ENCODE measurements around the gene FOXK1.

Gene FOXK1

DNA sequence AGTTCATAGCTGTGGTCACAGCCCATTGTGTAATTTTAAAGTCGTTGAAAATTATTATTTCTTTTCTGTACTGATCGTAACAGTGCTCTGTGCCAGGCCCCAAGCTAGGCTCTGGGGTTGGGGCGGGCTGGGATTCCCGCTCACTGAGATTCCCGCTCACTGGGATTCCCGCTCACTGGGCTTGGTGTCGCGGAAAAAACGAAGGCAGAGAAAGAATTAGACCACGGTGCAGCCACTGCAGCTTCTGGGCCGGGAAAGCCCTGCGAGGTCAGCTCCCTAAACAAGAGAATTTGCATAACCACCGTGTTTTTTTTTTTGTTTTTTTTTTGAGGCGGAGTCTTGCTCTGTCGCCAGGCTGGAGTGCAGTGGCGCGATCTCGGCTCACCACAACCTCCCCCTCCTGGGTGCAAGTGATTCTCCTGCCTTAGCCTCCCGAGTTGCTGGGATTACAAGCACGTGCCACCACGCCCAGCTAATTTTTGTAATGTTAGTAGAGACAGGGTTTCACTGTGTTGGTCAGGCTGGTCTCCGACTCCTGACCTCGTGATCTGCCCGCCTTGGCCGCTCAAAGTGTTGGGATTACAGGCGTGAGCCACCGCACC lies 31.2 kb downstream of the FOXK1 start:
- Histone ChIP-seq H4K20me1 (ENCODE audit: insufficient read depth) (no peaks in the 10 kb centered on the region), H3K27ac (no peak overlapping the region), H3K4me3 (IDR thresholded peaks at IDR 0.05; ENCODE audit: insufficient read depth, low read depth, low read length) (no peak overlapping the region), H3K4me2 (no peak overlapping the region), H3K79me2 (ENCODE audit: insufficient read depth, low read depth) (peaks cover 97% of the 10 kb centered on the region), H3K27me3 (ENCODE audit: insufficient read depth, low read depth) (no peaks in the 10 kb centered on the region), H3K4me1 (ENCODE audit: low read depth, poor library complexity, severe bottlenecking) (no peaks in the 10 kb centered on the region), H3K9ac (no peak overlapping the region), H2AFZ (ENCODE audit: low read depth) (no peak overlapping the region), H3K36me3 (ENCODE audit: insufficient read depth) (peaks cover 4% of the 10 kb centered on the region; the same call in 1 of the 2 replicates)
- TF ChIP-seq, protein P1, sequence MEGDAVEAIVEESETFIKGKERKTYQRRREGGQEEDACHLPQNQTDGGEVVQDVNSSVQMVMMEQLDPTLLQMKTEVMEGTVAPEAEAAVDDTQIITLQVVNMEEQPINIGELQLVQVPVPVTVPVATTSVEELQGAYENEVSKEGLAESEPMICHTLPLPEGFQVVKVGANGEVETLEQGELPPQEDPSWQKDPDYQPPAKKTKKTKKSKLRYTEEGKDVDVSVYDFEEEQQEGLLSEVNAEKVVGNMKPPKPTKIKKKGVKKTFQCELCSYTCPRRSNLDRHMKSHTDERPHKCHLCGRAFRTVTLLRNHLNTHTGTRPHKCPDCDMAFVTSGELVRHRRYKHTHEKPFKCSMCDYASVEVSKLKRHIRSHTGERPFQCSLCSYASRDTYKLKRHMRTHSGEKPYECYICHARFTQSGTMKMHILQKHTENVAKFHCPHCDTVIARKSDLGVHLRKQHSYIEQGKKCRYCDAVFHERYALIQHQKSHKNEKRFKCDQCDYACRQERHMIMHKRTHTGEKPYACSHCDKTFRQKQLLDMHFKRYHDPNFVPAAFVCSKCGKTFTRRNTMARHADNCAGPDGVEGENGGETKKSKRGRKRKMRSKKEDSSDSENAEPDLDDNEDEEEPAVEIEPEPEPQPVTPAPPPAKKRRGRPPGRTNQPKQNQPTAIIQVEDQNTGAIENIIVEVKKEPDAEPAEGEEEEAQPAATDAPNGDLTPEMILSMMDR (conservative IDR thresholded peaks at IDR 0.05; ENCODE audit: low read depth, low read length), result no peak

DNA sequence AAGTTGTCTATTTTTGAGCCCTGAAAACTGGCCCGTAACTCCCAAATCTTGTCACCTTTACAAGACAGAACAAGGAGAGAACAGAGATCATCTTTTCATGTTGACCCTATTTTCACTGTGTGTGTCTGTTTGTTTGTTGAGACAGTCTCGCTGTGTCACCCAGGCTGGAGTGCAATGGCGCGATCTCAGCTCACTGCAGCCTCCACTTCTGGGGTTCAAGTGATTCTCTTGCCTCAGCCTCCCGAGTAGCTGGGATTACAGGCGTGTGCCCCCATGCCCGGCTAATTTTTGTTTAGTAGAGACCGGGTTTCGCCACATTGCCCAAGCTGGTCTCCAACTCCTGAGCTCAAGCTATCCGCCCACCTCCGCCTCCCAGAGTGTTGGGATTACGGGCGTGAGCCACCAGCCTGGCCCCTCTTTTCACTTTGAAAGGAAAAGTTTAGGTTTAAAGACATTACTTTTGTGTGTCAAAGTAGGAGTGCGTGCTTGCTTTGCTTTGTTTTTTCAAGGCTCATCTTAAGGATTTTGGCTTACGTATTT lies 32.1 kb downstream of the FOXK1 start:
- H3K36me3 ChIP-seq (ENCODE audit: insufficient read depth), result peaks cover 4% of the 10 kb centered on the region; the same call in 1 of the 2 replicates
- H3K4me3 ChIP-seq (IDR thresholded peaks at IDR 0.05; ENCODE audit: insufficient read depth, low read depth, low read length), result no peak overlapping the region
- no peak overlapping the region for H2AFZ ChIP-seq (ENCODE audit: low read depth)
- TF ChIP-seq, protein P1 (conservative IDR thresholded peaks at IDR 0.05; ENCODE audit: low read depth, low read length), result no peak
- peaks cover 97% of the 10 kb centered on the region for H3K79me2 ChIP-seq (ENCODE audit: insufficient read depth, low read depth)
- H3K4me2 ChIP-seq, result no peak overlapping the region
- no peaks in the 10 kb centered on the region for H3K27me3 ChIP-seq (ENCODE audit: insufficient read depth, low read depth)
- no peak overlapping the region for H3K9ac ChIP-seq
- no peak overlapping the region for H3K27ac ChIP-seq
- no peaks in the 10 kb centered on the region for H3K4me1 ChIP-seq (ENCODE audit: low read depth, poor library complexity, severe bottlenecking)
- no peaks in the 10 kb centered on the region for H4K20me1 ChIP-seq (ENCODE audit: insufficient read depth)

DNA sequence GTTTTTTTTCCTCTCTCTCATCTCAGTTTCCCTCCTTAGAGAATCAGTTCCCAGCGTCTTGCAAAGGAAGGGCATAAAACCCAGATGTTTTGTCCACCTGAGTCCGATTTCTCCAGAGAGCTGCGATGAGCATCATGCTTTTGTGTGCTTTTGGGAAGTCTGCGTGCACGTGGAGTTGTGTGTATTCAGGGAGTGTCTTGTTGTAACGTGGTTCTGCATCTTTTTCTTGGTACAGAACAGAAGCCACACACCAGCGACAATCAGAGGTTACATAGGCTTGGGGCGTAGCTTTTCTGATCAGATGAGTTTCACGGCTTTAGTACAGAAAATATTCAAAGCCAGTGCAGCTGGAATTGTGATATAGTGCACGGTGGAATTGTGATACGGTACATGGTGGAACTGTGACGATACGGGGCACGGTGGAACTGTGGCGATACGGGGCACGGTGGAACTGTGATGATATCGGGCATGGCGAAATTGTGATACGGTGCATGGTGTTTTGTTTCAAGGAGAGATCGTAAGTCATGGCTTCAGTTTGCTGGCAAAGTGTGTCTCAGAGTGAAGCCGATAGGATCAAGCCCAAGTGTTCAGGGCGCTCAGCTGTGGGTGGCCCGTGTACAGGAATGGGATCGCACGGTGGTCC lies 32.8 kb downstream of the FOXK1 start:
- peaks cover 4% of the 10 kb centered on the region; the same call in 1 of the 2 replicates for H3K36me3 ChIP-seq (ENCODE audit: insufficient read depth)
- TF ChIP-seq, protein P1 (conservative IDR thresholded peaks at IDR 0.05; ENCODE audit: low read depth, low read length), result no peak
- no peak overlapping the region for H2AFZ ChIP-seq (ENCODE audit: low read depth)
- no peak overlapping the region for H3K27ac ChIP-seq
- H3K4me3 ChIP-seq (IDR thresholded peaks at IDR 0.05; ENCODE audit: insufficient read depth, low read depth, low read length), result no peak overlapping the region
- H3K4me1 ChIP-seq (ENCODE audit: low read depth, poor library complexity, severe bottlenecking), result no peaks in the 10 kb centered on the region
- H3K9ac ChIP-seq, result no peak overlapping the region
- no peaks in the 10 kb centered on the region for H3K27me3 ChIP-seq (ENCODE audit: insufficient read depth, low read depth)
- no peak overlapping the region for H3K4me2 ChIP-seq
- H4K20me1 ChIP-seq (ENCODE audit: insufficient read depth), result no peaks in the 10 kb centered on the region
- H3K79me2 ChIP-seq (ENCODE audit: insufficient read depth, low read depth), result peaks cover 97% of the 10 kb centered on the region

DNA sequence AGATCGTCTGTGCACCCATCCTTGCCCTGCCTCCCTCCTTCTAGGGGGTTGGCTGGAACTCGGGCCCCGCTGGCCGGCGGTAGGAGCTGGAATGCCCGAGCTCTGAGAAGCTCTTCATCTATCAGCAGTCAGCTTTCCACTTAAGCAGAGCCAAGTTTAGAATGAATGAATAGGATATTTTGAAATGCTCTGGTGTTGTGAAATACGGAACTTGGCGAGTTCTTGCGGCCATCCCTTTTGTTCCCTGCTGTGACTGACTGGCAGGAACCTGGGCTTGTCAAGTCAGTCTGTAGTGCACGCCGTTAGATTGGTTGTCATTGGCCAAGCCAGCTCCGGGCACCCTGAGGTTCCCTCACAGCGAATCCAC lies 33.3 kb downstream of the FOXK1 start:
- H3K4me3 ChIP-seq (IDR thresholded peaks at IDR 0.05; ENCODE audit: insufficient read depth, low read depth, low read length), result no peak overlapping the region
- no peak overlapping the region for H2AFZ ChIP-seq (ENCODE audit: low read depth)
- no peak overlapping the region for H3K4me2 ChIP-seq
- H4K20me1 ChIP-seq (ENCODE audit: insufficient read depth), result no peaks in the 10 kb centered on the region
- H3K79me2 ChIP-seq (ENCODE audit: insufficient read depth, low read depth), result peaks cover 97% of the 10 kb centered on the region
- H3K9ac ChIP-seq, result no peak overlapping the region
- TF ChIP-seq, protein P1 (conservative IDR thresholded peaks at IDR 0.05; ENCODE audit: low read depth, low read length), result no peak
- H3K36me3 ChIP-seq (ENCODE audit: insufficient read depth), result peaks cover 4% of the 10 kb centered on the region; the same call in 1 of the 2 replicates
- H3K27me3 ChIP-seq (ENCODE audit: insufficient read depth, low read depth), result no peaks in the 10 kb centered on the region
- H3K4me1 ChIP-seq (ENCODE audit: low read depth, poor library complexity, severe bottlenecking), result no peaks in the 10 kb centered on the region
- no peak overlapping the region for H3K27ac ChIP-seq
